Endothelial cell of umbilical vein (primary cell): Measurements from ENCODE around the gene GOLGA8B.
"Not testable (repeated sequence)": the region's sequence is repeated elsewhere in the genome, so short reads cannot be mapped to it uniquely, and the experiment has no call there.

ENCODE experiments used
- CTCF ChIP-seq, 2 donors: IDR thresholded peaks; 1 replicate in 1 of 2; 2 replicates in 1 of 2; pipeline ENCODE4 v1.5.1; 2011; ENCODE audit warnings: low read length in 2 of 2, mild to moderate bottlenecking in 2 of 2, moderate library complexity in 2 of 2, control low read depth in 1 of 2, inconsistent platforms in 1 of 2, low read depth in 1 of 2; ENCODE audit not compliant: insufficient read depth in 1 of 2; ENCODE audit errors: extremely low read depth in 1 of 2
- EZH2 ChIP-seq: IDR thresholded peaks from 2 replicates; pipeline ENCODE4 v1.6.1; 2012; ENCODE audit warnings: borderline replicate concordance, low read depth, mild to moderate bottlenecking, moderate library complexity, low read length, inconsistent platforms; ENCODE audit not compliant: severe bottlenecking
- JUN ChIP-seq: IDR thresholded peaks from 2 replicates; pipeline ENCODE4 v1.6.1; 2011; ENCODE audit warnings: borderline replicate concordance, low read depth; ENCODE audit not compliant: insufficient read length, insufficient read depth
- POLR2A ChIP-seq: IDR thresholded peaks from 2 replicates; pipeline ENCODE4 v1.6.1; 2012; ENCODE audit warnings: low read depth, mild to moderate bottlenecking, control low read depth, low read length

DNA sequence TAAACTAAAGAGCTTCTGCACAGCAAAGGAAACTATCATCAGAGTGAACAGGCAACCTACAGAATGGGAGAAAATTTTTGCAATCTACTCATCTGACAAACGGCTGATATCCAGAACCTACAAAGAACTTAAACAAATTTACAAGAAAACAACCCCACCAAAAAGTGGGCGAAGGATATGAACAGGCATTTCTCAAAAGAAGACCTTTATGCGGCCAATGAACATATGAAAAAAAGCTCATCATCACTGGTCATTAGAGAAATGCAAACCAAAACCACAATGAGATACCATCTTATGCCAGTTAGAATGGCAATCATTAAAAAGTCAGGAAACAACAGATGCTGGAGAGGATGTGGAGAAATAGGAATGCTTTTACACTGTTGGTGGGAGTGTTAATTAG lies 49.7 kb upstream of the GOLGA8B start:
- not testable (repeated sequence) for TF ChIP-seq POLR2A; CTCF (IDR thresholded peaks at IDR 0.05; ENCODE audit: extremely low read depth in 1 of 2, insufficient read depth in 1 of 2, low read depth in 1 of 2, low read length in 2 of 2); JUN; EZH2
